OCI-LY1 (cell line): Measurements from ENCODE around the gene FAM237A.

ENCODE experiments used
- H2AFZ ChIP-seq: fragments of 200-600 bp; sonication (generic), shearing (Covaris generic); 2 replicates; pipeline ENCODE4 v1.6.0; 2014; ENCODE audit warnings: antibody characterized with exemption, mild to moderate bottlenecking, low read length
- H3F3A ChIP-seq: fragments of 200-600 bp; sonication (generic), shearing (Covaris generic); 2 replicates; pipeline ENCODE4 v1.6.0; 2014; ENCODE audit warnings: mild to moderate bottlenecking, antibody characterized with exemption, low read length, moderate library complexity; ENCODE audit not compliant: insufficient read depth
- H3K27ac ChIP-seq: fragments of 200-600 bp; sonication (generic); 2 replicates; pipeline ENCODE4 v1.5.1; 2014; ENCODE audit warnings: low read length, mixed run types, mild to moderate bottlenecking, low read depth; ENCODE audit not compliant: poor library complexity, severe bottlenecking
- H3K27me3 ChIP-seq: fragments of 200-600 bp; sonication (generic); 2 replicates; pipeline ENCODE4 v1.6.0; 2014; ENCODE audit warnings: antibody characterized with exemption, mild to moderate bottlenecking, low read length, moderate library complexity; ENCODE audit not compliant: insufficient read depth
- H3K36me3 ChIP-seq: fragments of 200-600 bp; sonication (generic); 2 replicates; pipeline ENCODE4 v1.6.1; 2014; ENCODE audit warnings: mild to moderate bottlenecking, antibody characterized with exemption, low read length, moderate library complexity, mixed read lengths; ENCODE audit not compliant: insufficient read depth
- H3K4me1 ChIP-seq: fragments of 200-600 bp; sonication (generic); 2 replicates; pipeline ENCODE4 v1.5.1; 2014; ENCODE audit warnings: mild to moderate bottlenecking, low read length, moderate library complexity; ENCODE audit not compliant: insufficient read depth, severe bottlenecking
- H3K4me2 ChIP-seq: fragments of 200-600 bp; sonication (generic), shearing (Covaris generic); 2 replicates; pipeline ENCODE4 v1.6.1; 2014; ENCODE audit warnings: low read length
- H3K4me3 ChIP-seq: fragments of 200-600 bp; sonication (generic); 2 replicates; pipeline ENCODE4 v1.5.1; 2014; ENCODE audit warnings: low read length, low read depth, mild to moderate bottlenecking, mixed read lengths; ENCODE audit not compliant: poor library complexity, severe bottlenecking
- H3K79me2 ChIP-seq: fragments of 200-600 bp; shearing (Covaris generic); 2 replicates; pipeline ENCODE4 v1.6.1; 2016; ENCODE audit warnings: mixed run types, low read length, mixed read lengths; ENCODE audit not compliant: insufficient read depth
- H3K9ac ChIP-seq: fragments of 200-600 bp; sonication (generic), shearing (Covaris generic); 2 replicates; pipeline ENCODE4 v1.6.1; 2014; ENCODE audit warnings: mild to moderate bottlenecking, low read length, mixed read lengths
- H3K9me2 ChIP-seq: fragments of 200-600 bp; sonication (generic), shearing (Covaris generic); 2 replicates; pipeline ENCODE4 v1.6.1; 2014; ENCODE audit warnings: low read depth, mild to moderate bottlenecking, low read length, mixed read lengths
- H3K9me3 ChIP-seq: fragments of 200-600 bp; shearing (Covaris generic); 2 replicates; pipeline ENCODE4 v1.6.1; 2014; ENCODE audit warnings: low read length, mixed read lengths
- H4K20me1 ChIP-seq: fragments of 200-600 bp; sonication (generic), shearing (Covaris generic); 2 replicates; pipeline ENCODE4 v1.6.0; 2016; ENCODE audit warnings: mild to moderate bottlenecking, low read length; ENCODE audit not compliant: insufficient read depth
- CTCF ChIP-seq: fragments of 200-600 bp; sonication (generic), shearing (Covaris generic); IDR thresholded peaks from 2 replicates; pipeline ENCODE4 v1.5.1; 2017; ENCODE audit warnings: mild to moderate bottlenecking, antibody characterized with exemption, low read length, moderate library complexity, mixed read lengths
- EZH2 ChIP-seq: fragments of 200-600 bp; sonication (generic), shearing (Covaris generic); IDR thresholded peaks from 2 replicates; pipeline ENCODE4 v1.8.0; 2017; ENCODE audit warnings: borderline replicate concordance, mixed run types, mild to moderate bottlenecking, antibody characterized with exemption, low read length, moderate library complexity, mixed read lengths

Gene FAM237A

DNA sequence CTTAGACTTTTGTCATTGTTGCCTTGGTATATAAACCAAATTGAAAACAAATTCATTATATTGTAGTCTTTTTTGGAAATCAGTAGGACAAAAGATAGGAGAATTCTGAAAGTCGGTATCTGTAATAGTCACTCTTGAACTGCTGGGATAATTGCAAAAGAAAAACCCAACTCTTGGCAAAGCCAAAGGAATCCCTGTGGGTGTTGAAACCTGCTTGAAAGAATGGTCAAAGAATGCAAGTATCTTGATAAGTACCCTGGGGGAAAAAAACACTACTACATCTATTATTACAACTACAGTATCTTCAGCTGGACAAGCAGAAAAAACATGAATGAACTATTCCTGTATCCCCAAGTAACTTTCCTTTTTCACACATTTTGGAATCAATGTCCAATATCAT lies 7.3 kb upstream of the FAM237A start:
- Histone ChIP-seq H3K27me3 (no peaks in the 10 kb centered on the region), H3K9me3 (no peaks in the 10 kb centered on the region), H3F3A (no peaks in the 10 kb centered on the region), H3K4me2 (no peak overlapping the region), H3K36me3 (no peaks in the 10 kb centered on the region), H3K9me2 (no peaks in the 10 kb centered on the region), H3K4me3 (no peak overlapping the region), H3K27ac (no peak overlapping the region), H4K20me1 (no peaks in the 10 kb centered on the region), H2AFZ (no peak overlapping the region), H3K79me2 (no peaks in the 10 kb centered on the region), H3K9ac (no peak overlapping the region), H3K4me1 (no peaks in the 10 kb centered on the region)
- TF ChIP-seq CTCF (no peak), EZH2 (no peak)

DNA sequence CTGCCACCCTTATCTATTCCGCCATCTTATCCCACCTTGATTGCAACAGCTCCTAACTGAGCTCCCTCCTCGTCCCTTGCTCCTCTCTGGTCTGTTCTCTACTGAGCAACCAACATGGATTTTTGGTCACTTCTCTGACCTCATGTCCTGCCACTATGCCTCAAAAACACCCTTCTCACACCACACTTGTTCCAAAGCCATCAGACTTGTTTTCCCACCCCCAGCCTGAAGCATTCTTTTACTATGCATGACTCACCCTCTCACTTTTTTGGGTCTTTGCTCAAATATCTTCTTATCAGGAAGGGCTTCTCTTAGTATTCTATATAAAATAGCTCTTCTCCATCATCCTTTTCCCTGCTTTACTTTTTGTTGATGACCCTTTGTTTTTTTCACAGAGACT lies 2.7 kb upstream of the FAM237A start:
- Histone ChIP-seq H3K27me3 (no peaks in the 10 kb centered on the region), H3K27ac (no peak overlapping the region), H3K9ac (no peak overlapping the region), H2AFZ (no peak overlapping the region), H3K9me3 (no peaks in the 10 kb centered on the region), H3K4me2 (no peak overlapping the region), H3K4me3 (no peak overlapping the region), H3K4me1 (no peaks in the 10 kb centered on the region), H3K9me2 (no peaks in the 10 kb centered on the region), H3K36me3 (no peaks in the 10 kb centered on the region), H3K79me2 (no peaks in the 10 kb centered on the region), H4K20me1 (no peaks in the 10 kb centered on the region), H3F3A (no peaks in the 10 kb centered on the region)
- TF ChIP-seq EZH2 (no peak), CTCF (no peak)

DNA sequence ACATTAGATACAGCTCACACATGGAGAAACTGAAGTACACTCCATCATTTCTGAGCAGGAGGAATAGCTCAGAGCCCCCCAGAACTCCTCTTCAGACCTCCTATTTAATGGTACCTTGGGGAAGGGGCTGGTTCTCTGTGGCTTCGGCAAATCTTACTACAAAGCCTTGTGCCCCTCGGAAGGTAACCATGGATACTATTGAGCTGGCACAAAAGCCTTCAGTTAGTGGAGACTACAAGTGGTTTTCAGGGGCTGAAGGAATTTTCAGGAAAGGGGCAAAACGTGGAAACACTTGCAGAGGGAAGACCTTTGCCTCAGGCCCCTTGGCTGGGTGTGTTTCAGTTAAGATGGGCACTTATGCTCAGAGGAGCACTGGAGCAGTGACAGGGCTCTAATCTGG lies 1.1 kb upstream of the FAM237A start:
- no peaks in the 10 kb centered on the region for H3K36me3 ChIP-seq
- no peaks in the 10 kb centered on the region for H3K79me2 ChIP-seq
- H3K9ac ChIP-seq: no peak overlapping the region
- no peaks in the 10 kb centered on the region for H3K27me3 ChIP-seq
- no peaks in the 10 kb centered on the region for H3F3A ChIP-seq
- no peak overlapping the region for H3K4me2 ChIP-seq
- TF ChIP-seq CTCF (no peak), EZH2 (no peak)
- H2AFZ ChIP-seq: no peak overlapping the region
- no peaks in the 10 kb centered on the region for H3K9me2 ChIP-seq
- no peaks in the 10 kb centered on the region for H4K20me1 ChIP-seq
- no peaks in the 10 kb centered on the region for H3K9me3 ChIP-seq
- H3K4me3 ChIP-seq: no peak overlapping the region
- no peak overlapping the region for H3K27ac ChIP-seq
- no peaks in the 10 kb centered on the region for H3K4me1 ChIP-seq
